ENCODE data around the gene NR3C1.

Gene NR3C1

DNA sequence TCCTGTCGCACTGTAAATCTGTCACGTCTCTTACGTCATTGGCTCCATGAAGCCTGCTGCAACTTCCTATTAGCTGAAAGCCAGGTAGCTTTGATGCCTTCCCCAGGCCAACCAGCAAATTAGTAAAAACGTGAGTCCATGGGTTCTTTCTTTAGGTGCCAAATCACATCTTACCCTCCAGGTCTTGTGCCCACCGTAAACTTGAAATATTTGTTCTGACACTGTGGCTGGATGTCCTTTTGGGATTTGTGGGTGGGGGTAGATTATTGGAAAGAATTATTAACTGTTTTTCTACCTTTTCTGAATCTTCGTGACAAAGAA is 172.8 kb downstream of the NR3C1 start:
- Histone ChIP-seq H3K4me1 (ENCODE audit: low read length) (peaks cover 21% of the 10 kb centered on the region), H3K4me3 (ENCODE audit: low read length) (no peak overlapping the region), H3F3A (ENCODE audit: insufficient read depth, low read length) (peaks cover 19% of the 10 kb centered on the region; the same call in 1 of the 2 replicates), H4K20me1 (ENCODE audit: insufficient read depth, low read length) (no peaks in the 10 kb centered on the region), H3K27me3 (replicated peaks; ENCODE audit: insufficient read depth, low read length) (no peaks in the 10 kb centered on the region), H3K4me2 (ENCODE audit: low read depth, low read length) (peak overlapping the region; percentile 63), H3K27ac (ENCODE audit: low read length) (peak overlapping the region; percentile 82; the same call in 1 of the 2 replicates), H3K36me3 (replicated peaks; ENCODE audit: insufficient read depth, low read length) (no peaks in the 10 kb centered on the region), H2AFZ (ENCODE audit: low read length) (no peak overlapping the region), H3K9me3 (replicated peaks; ENCODE audit: insufficient read depth, low read length) (no peaks in the 10 kb centered on the region), H3K79me2 (ENCODE audit: low read length) (no peaks in the 10 kb centered on the region), H3K9me2 (replicated peaks; ENCODE audit: insufficient read depth, low read length) (no peaks in the 10 kb centered on the region), H3K9ac (ENCODE audit: low read length) (peak overlapping the region; percentile 54; the same call in 1 of the 2 replicates)
- TF ChIP-seq, protein P1, sequence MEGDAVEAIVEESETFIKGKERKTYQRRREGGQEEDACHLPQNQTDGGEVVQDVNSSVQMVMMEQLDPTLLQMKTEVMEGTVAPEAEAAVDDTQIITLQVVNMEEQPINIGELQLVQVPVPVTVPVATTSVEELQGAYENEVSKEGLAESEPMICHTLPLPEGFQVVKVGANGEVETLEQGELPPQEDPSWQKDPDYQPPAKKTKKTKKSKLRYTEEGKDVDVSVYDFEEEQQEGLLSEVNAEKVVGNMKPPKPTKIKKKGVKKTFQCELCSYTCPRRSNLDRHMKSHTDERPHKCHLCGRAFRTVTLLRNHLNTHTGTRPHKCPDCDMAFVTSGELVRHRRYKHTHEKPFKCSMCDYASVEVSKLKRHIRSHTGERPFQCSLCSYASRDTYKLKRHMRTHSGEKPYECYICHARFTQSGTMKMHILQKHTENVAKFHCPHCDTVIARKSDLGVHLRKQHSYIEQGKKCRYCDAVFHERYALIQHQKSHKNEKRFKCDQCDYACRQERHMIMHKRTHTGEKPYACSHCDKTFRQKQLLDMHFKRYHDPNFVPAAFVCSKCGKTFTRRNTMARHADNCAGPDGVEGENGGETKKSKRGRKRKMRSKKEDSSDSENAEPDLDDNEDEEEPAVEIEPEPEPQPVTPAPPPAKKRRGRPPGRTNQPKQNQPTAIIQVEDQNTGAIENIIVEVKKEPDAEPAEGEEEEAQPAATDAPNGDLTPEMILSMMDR (IDR thresholded peaks at IDR 0.05; ENCODE audit: low read length) = no peak
- TF ChIP-seq EZH2phosphoT487 (IDR thresholded peaks at IDR 0.05; ENCODE audit: low read length) (no peak), EZH2 (optimal IDR thresholded peaks at IDR 0.05; ENCODE audit: low read depth, low read length) (no peak)
- no peak for DNase-seq

DNA sequence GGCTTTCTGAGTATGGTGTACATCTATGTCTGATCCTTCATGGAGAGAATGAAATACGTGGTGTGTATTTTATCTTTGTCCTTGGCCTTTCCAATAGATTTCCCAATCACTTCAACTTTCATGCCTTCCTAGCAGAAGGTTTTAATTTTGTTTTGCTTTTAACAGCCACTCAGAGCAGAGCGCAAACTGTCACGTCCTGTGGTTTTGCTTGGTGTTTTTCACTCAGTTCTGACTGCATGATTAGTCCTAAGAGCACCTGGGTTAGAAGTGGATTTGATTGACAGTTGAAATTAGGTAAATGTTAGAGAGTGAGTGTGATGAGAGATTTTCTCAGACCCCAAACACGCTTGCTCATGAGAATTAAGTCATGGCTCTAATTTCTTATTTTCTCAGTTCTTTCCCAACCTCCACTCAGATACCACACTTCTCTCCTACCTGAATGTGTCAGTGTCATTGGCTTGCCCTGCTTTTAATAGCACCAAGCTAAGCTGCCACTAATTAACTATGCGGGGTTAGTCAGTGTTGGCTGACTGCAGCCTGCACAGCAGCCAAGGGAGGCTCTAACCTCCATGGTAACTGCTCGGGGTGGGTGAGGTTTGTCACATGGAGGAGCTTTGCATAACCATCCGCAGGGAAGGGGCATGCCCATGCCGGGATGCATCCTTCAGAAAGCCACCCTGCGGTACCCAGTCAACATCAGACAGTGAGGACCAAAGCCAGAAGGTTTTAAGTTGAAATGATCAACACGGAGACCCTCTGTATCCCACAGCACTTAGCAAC is 173.4 kb downstream of the NR3C1 start:
- Histone ChIP-seq H4K20me1 (ENCODE audit: insufficient read depth, low read length) (no peaks in the 10 kb centered on the region), H3K9me2 (replicated peaks; ENCODE audit: insufficient read depth, low read length) (no peaks in the 10 kb centered on the region), H3K9me3 (replicated peaks; ENCODE audit: insufficient read depth, low read length) (no peaks in the 10 kb centered on the region), H3K4me1 (ENCODE audit: low read length) (peaks cover 21% of the 10 kb centered on the region), H3K9ac (ENCODE audit: low read length) (peak overlapping the region; percentile 54), H3K4me2 (ENCODE audit: low read depth, low read length) (peak overlapping the region; percentile 63), H3K79me2 (ENCODE audit: low read length) (no peaks in the 10 kb centered on the region), H3F3A (ENCODE audit: insufficient read depth, low read length) (peaks cover 19% of the 10 kb centered on the region; the same call in 1 of the 2 replicates), H3K4me3 (ENCODE audit: low read length) (peak overlapping the region; percentile 29), H3K27me3 (replicated peaks; ENCODE audit: insufficient read depth, low read length) (no peaks in the 10 kb centered on the region), H3K36me3 (replicated peaks; ENCODE audit: insufficient read depth, low read length) (no peaks in the 10 kb centered on the region), H2AFZ (ENCODE audit: low read length) (peak overlapping the region; percentile 51), H3K27ac (ENCODE audit: low read length) (peak overlapping the region; percentile 82)
- peak; percentile 92 for DNase-seq
- TF ChIP-seq, protein P1 (IDR thresholded peaks at IDR 0.05; ENCODE audit: low read length) = no peak
- TF ChIP-seq EZH2 (optimal IDR thresholded peaks at IDR 0.05; ENCODE audit: low read depth, low read length) = no peak
- no peak for TF ChIP-seq EZH2phosphoT487 (IDR thresholded peaks at IDR 0.05; ENCODE audit: low read length)

DNA sequence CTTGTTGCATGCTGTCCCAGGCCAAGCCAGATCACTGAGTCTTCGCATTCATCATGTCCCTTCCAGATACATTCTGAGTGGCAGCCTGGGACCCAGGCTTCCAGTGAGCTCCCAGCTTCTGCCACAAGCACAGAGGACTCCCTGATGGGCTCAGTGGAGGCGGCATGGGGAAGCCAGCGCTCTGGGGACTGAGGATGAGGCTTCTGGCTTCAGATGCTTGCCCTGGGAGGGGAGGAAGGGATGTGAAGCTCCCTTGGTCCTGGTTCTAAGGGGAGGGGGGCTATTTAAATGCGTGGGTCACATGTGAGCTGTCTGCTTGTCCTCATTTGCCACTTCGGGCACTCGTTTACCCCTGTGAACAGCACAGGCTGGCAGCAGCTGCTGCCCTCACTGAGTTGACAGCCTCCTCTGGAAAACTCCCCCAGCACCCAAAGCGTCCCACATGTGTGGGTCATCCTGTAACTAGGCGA is 174.0 kb downstream of the NR3C1 start:
- Histone ChIP-seq H3K79me2 (ENCODE audit: low read length) (no peaks in the 10 kb centered on the region), H3K27me3 (replicated peaks; ENCODE audit: insufficient read depth, low read length) (no peaks in the 10 kb centered on the region), H3F3A (ENCODE audit: insufficient read depth, low read length) (peaks cover 19% of the 10 kb centered on the region; the same call in 1 of the 2 replicates), H3K36me3 (replicated peaks; ENCODE audit: insufficient read depth, low read length) (no peaks in the 10 kb centered on the region), H3K9me3 (replicated peaks; ENCODE audit: insufficient read depth, low read length) (no peaks in the 10 kb centered on the region), H3K4me1 (ENCODE audit: low read length) (peaks cover 21% of the 10 kb centered on the region), H3K4me2 (ENCODE audit: low read depth, low read length) (peak overlapping the region; percentile 63), H3K27ac (ENCODE audit: low read length) (peak overlapping the region; percentile 82), H3K9ac (ENCODE audit: low read length) (peak overlapping the region; percentile 54), H3K9me2 (replicated peaks; ENCODE audit: insufficient read depth, low read length) (no peaks in the 10 kb centered on the region), H2AFZ (ENCODE audit: low read length) (peak overlapping the region; percentile 51), H3K4me3 (ENCODE audit: low read length) (peak overlapping the region; percentile 29), H4K20me1 (ENCODE audit: insufficient read depth, low read length) (no peaks in the 10 kb centered on the region)
- TF ChIP-seq, protein P1 (IDR thresholded peaks at IDR 0.05; ENCODE audit: low read length) = no peak
- TF ChIP-seq EZH2phosphoT487 (IDR thresholded peaks at IDR 0.05; ENCODE audit: low read length) = no peak
- no peak for TF ChIP-seq EZH2 (optimal IDR thresholded peaks at IDR 0.05; ENCODE audit: low read depth, low read length)
- peak; percentile 46 for DNase-seq
